HG02981 (cell line): ENCODE measurements around the gene FMNL2.

Experiments used
- ATAC-seq: cut with Tn5 transposase; IDR thresholded peaks from one replicate; pipeline ENCODE4 v1.9.1; 2021; ENCODE audit warnings: mild to moderate bottlenecking, moderate library complexity; ENCODE audit not compliant: unreplicated experiment

Gene FMNL2

DNA sequence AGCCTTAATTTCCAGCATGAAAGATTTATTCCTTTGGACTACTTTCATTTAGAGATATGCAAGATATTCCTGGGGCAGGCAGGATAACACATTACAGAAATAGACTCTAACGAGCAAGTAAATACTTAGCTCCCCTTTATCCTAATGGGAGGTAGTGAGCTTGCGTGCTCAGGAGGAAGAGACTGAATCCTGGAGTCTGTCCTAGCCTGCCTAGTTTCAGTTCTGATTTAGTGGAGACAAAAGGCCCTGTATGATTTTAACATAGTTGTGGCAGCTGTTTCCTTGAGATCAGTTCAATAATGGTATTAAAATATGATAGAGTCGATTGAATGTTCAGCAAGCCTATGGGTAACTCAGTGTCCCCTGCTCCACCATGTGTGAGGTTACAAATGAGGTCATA lies 109.5 kb downstream of the FMNL2 start:
- ATAC-seq: no peak

DNA sequence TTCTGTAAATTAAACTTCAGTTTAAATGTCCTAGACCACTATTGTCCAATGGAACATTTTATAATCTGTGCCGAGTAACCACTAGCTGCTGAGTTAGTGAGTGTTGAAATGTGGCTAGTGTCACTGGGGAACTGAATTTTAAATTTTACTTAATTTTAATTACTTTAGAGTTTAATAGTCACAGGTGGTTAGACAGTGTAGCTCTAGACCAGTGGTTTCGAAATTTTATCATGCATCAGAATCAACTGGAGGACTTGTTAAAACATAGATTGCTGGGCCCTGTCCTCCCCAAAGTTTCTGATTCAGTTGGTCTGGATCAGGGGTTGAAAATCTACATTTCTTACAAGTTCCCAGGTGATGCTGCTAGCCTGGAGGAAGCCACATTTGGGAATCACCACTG lies 110.4 kb downstream of the FMNL2 start:
- no peak for ATAC-seq

DNA sequence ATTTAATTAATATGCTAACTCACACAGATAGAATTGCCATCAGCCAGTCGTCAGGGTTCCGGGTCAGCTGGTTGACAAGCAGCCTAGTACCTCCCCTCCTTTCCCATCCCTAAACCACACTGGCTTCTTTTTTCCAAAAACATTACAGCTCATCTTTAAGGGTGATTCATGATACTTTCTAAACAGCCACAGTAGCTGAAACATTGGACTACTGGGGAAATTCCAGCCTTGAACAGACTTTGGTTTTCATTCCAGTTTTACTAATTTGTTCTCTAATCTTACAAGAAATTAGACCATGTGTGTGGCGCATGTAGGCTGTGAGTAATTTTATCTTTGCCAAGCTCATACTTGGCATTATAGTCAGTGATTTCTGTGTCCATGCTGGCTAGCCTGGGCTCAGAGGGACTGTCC lies 110.8 kb downstream of the FMNL2 start:
- ATAC-seq: no peak

DNA sequence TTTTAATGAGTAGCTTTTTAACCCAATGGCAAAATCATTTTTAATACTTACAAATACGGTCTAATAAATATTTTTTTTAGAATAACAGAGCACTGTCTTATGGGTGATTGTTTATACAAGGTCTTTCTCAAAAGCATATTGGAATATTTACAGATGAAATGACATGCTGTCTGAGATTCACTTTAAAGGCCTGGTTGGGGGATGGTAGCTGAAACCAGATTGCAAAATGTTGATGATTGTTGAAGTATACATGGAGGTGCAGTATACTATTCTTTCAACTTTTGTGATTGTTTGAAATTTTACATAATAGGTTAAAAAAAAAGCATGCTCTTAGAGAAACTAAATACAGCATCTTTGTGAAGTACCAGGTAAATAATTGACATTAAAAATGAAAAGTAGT lies 111.2 kb downstream of the FMNL2 start:
- ATAC-seq: no peak

DNA sequence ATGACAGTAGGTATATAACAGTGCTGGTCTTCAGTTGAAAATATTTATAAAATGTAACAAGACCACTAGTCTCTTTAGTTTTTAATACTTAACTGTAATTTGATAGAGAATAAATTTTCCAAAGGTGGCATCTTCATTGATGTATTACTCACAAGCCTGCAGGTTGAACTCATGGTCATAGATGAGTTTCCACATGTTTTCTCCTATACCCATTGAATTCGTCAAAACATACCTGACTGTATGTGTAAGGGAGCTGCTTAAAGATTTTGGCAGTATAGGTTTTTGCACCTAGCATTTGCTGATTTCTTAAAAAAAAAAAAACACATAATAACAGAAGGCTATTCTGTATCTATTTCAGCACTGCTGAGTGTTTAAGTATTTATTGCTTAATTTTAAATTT lies 112.9 kb downstream of the FMNL2 start:
- ATAC-seq: no peak

DNA sequence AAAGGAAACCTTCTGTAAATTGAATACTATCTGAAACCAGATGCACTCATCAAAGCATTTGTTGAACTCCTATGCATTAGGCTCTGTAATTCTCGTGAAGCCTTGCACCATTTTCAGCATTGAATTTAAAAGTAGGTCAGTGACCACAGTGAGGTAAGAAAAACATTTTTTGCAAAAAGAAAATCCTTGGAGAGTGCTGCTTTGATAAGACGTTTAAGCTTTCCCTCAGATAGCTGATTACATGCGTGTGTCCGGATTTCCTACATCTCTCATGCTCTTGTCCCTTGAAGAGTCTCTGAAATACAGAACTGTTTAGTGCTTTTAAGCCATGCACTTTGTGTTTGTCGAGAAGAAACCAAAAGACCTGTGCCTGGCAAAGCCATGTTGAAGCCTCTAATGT lies 113.6 kb downstream of the FMNL2 start:
- ATAC-seq: no peak

DNA sequence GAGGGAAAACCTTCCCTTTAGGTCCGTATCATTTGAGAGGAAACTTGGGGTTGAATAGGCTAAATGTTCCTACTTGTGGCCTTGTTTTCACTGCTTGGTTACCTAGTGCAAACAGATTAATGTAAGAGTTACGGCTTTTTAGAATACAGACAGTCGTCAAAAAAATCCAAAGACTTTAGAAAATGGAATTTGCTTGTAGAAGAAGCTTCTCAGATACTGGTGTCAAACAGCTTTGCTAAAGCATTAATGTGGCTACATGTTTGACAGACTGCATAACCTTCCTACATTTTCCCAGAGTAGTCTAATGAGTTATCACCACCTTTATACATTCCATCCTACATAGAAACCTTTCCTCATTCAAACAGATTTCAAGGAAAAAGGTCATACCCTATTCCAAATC lies 114.6 kb downstream of the FMNL2 start:
- ATAC-seq: no peak

DNA sequence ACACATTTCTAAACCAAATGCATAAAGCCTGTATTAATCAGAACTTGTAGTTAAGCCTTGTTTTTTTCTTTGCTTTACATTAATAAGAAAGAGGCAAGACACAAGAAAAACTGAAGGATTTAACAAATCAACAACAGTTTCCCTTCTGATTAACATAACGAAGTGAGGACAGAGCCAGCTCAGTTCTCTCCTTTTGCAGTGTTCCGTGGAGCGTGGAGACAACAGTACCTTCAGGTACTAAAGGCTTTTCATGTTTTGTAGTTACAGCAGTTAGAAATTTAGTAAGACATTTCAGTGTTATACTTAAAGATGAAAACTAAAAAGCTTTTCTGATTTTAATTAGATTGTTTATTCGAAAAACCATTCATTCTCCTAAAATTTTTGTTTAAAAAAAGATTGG lies 115.2 kb downstream of the FMNL2 start:
- no peak for ATAC-seq

DNA sequence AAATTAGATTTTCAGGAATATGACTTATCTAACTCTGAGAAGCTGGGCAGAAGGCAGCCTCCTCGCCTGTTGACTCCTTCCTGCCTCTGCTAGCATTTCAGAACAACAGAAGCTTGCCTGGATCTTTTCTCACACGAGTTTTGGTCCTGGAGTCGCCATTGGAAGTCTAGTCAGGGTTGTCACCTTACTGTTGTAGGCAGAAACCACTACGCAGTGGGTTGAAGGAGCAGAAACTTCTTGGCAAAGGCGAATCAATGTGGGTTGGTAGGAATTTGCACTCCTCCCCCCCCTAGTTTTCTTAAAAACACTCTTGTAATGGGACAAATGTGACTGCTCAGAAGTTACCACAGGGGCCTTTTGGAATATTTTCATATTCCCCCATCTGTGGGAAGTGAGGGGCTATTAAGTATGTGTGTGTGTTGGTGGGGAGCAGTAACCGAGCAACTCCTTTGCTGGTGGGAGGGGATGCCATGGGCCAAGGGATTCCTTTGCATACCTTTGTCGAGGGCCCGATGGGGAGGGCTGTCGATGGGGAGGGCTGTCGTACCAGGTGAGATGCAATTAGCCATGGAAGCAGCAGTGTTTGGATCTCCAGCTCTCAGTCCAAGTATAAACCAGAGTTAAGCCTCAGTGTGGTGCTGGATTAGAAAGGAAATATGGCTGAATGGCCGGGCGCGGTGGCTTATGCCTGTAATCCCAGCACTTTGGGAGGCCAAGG lies 117.4 kb downstream of the FMNL2 start:
- ATAC-seq: no peak

DNA sequence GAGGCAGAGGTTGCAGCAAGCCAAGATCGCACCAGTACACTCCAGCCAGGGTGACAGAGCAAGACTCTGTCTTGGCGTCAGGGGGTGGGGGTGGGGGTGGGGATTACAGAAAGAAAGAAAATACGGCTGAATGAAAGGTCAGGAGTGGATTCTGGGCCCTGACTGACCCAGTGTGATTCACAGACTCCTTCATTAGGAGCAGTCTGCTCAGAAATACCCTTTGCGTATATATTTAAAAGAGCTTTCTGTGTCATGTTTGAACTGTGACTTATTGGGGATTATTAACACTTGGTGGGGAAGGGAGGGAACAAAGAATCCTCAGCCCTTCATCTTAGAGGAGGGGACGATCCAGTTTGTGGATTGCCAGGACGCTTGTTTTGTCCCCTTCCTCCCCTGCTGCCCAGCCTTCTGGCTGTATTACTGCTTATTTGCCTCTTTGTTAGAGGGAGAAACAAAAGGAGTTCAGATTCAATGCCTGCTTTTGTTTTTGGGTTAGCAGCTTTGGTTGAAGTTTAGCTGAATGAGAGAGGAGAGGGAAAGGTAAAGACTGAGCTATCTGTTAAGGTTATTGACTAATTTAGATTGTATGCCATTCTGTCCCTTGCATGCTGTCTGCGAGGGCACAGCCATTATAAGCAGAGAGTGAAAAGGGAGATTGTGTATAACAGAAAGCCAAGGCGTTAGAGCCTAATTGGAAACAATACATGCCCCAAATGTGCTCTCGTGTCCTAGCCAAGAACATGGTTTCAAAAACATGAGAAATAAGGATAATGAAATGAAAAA lies 118.3 kb downstream of the FMNL2 start:
- no peak for ATAC-seq

DNA sequence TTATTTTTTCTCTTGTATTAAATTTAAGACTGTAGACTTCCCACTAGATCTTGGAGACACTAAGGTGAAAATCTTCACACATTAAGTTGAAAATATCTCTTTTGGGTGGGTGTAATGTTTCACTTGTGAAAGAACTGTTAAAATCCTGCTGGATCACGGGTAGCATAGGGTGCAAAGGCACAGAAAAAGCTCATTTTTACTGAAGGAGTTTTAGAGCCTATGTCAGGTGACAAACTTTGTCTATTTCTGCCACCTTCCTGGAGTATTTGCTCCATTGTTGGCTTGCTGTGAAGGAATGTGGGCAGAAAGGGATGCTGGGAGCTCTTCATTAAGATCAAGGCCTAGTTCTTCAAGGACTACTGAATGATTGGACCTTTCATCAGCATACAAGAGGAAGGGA lies 119.4 kb downstream of the FMNL2 start:
- no peak for ATAC-seq

DNA sequence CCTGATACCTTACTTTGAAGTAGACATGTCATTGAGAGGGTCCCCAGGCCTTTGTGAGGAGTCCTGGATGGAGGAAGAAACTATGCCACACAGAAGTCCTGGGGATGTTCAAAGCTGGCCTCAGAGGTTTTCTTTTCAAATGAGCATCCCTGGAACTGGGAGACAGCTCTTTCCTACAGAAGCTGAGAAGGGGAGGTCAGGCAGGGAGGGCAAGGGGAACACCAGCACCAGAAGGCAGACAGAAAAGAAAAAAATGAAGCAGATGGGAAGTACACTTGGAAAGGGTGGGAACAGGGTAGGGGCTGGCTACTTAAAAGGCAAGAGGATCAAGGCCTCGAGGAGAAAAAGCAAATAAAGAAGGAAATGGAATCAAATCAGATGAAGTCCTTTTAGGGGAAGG lies 120.0 kb downstream of the FMNL2 start:
- ATAC-seq: no peak

DNA sequence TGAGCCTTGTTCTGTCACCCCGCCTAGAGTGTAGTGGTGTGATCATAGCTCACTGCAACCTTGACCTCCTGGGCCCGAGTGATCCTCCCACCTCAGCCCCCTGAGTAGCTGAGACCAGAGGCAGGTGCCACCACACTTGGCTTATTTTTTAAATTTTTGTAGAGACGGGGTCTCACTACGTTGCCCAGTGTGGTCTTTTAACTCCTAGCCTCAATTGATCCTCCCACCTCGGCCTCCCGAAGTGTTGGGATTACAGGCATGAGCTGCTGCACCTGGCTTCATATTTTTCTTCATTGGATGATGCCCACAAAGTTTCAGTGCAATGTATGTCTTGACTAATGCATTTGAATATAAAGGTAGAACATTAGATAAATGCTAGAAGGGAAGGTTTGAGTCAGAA lies 120.8 kb downstream of the FMNL2 start:
- ATAC-seq: no peak

DNA sequence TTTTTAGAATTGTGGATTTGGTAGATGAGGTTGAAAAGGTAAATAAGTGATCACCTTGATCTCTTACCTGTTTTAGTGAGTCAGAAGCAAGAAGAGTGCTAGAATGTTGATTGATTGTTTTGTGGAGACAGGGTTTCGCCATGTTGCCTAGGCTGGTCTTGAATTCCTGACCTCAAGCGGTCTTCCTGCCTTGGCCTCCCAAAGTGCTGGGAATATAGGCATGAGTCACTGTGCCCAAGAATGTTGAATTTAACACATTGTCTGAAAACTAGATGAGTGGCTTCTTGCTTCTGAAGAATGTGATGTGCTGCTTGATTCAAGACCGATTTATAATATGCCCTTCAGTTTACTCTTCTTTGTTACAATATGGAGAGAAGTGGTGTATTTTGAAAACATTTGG lies 121.3 kb downstream of the FMNL2 start:
- ATAC-seq: no peak

DNA sequence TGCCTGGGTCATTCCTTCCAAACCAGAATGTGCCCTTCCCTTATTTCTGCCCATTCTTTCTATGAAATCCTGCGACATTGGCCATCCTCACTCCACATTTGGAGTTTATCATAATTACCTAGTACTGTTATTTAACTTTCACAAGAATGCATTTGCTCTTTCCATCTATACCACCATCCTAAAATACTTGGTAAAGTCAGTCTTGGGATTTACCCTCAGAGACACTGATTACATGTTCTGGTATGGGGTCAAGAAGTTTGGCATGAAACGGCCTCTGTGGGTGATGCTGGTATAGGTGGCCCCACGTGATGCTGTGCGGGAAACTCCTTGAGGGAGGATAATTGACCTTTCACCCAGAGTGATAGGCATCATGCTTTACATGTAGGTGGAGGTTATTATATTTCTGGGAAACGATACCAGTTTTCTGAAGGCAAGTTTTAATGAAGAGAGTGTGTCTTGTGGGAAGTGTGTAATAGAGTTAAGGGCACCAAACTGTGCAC lies 123.5 kb downstream of the FMNL2 start:
- no peak for ATAC-seq

DNA sequence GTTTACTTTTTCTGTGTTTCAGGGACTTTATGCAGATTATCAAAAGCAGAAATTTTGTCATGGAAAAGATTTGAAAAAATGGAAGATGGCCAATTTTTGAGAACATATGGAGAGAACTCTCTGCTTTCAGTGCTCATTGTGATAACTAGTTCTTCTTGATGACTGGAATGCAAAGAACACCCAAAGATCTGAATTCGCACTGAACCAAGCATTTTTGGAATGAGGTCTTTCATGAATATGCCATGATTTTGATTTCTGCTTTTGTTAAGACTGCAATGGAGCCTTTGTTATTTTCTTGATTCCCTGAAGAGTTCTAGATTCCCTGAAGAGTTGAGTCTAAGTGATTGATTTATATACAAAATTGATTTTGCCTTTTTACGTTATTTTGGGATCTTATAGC lies 124.1 kb downstream of the FMNL2 start:
- ATAC-seq: no peak

DNA sequence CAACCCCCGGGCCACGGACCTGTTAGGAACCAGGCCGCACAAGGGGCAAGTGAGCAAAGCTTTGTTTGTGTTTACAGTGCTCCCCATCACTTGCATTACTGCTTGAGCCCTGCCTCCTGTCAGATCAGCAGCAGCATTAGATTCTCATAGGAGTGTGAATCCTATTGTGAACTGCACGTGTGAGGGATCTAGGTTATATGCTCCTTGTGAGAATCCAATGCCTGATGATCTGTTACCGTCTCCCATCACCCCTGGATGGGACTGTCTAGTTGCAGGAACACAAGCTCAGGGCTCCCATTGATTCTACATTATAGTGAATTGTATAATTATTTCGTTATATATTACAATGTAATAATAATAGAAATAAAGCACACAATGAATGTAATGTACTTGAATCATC lies 125.6 kb downstream of the FMNL2 start:
- no peak for ATAC-seq

DNA sequence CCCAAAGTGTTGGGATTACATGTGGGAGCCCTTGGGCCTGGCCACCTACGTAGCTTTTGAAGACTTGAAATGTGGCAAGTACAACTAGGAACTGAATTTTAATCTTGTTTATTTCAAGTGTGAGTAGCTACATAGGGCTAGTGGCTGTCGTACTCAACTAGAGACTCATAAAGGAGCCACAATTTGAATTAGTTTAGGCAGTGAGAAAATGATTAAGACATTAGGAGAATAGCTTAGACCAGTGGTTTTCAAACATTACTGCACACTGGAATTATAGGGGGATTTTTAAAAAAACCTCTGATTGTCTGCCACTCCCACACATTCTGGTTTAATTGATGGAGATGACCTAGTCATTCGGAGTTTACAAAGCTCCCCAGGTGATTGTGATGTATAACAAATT lies 127.1 kb downstream of the FMNL2 start:
- no peak for ATAC-seq

DNA sequence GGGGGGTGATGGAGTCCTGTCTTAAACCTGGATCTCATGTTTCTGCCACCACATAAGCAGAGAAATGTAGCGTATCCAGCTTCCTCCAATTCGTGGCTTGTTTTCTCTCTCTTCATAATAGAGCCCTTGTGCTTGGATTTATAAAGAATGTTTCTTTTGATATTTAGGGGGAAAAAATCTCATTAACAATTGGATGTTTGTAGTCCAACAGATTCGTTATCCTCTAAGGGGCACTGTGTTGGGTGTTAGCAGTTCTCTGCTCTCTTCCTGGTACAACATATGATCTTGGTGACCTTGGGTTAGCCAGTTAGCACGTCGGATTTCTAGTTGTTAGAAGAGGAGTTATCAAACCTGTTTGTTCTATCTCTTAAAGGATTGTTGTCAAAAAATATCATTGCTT lies 127.8 kb downstream of the FMNL2 start:
- ATAC-seq: no peak

DNA sequence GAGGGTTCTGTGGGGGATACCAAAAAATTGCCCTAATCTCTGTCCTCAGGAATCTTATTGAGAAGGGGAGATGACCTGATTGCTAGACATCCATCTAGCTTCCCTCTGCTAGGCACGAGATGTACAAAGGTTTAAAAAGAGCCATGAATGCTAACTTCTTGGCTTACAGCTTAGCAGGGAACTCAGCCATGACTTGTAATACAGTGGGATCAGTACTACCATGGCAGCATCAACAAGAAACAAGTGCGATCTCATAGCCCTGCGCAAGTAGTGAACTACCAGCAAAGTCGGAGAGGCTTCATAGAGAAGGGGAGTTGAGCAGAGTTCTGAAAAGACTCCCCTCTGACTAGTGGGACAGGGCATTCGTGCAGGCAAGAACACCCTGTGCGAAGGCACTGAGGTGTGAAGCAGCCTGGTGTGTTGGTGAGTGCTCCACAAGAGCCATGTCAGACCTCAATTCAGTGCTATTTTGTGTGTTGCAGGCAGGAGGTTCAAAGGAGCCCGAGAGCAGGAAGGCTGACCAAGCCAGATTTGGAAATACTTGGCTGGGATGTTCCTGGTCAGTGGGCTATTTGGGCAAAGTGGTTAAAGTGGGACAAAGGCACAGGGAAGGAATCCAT lies 130.0 kb downstream of the FMNL2 start:
- ATAC-seq: no peak

DNA sequence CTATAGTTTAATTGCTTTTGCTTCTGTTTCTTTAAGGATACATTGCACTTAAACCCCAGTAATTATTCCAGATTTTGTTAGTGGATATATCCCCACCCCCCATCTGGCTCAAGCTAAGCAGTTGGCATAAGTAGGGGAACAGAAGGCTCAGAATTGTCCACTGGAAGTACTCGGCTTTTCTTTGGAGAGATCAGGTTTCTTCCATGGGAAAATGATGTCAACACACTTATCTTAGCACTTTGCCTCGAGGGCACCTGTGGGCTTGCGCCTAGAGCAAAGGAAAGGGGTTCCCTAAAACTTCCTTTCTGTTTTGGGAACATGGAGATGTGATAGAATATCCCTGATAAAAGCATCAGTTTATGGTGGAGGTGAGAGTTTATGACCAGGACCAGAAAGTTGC lies 130.6 kb downstream of the FMNL2 start:
- no peak for ATAC-seq

DNA sequence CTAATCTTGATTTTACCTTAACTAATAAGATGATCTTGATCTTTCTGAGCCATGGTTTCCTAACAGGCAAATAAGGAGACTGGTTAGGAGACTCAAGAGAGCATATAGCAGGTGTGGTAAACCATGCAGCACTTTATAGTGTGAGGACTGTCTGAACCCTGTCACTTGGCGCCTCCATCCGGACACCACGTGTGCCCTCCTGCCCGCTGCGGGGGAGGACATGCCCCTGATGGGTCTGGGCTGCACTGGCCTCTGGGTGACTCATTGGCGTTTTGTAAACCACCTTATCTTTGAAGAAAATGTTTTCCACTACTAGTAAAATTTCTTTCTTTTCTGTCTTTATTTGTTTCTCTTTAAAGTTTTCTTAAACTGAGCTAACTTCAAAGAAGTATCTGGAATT lies 131.1 kb downstream of the FMNL2 start:
- ATAC-seq: no peak
